ENCODE data around the gene KIRREL3. TPM values are rescaled to one million over a fixed set of nuclear protein-coding genes. Genes with fewer than 3 reads are reported as not detected.

The KIRREL3 gene
- total RNA-seq, 1 experiment from 2014 or later, result 2.2 TPM

DNA sequence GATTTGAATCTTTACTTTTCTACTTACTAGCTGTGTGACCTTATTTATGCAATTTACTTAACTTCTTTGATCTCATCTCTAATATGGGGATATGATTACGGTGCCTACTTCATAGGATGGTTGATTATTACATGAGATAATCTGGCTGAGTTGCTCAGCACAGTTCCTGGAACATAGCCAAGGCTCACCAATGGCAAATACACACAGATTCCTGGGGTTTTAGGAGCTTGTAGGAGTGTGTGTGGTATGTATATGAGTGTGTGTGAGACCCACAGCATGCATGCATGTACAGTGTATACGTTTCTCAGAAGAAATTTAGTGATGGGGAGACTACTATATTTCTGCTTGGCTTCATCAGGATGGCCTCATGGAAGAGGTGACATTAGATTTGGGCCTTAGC lies 256.9 kb downstream of the KIRREL3 start:
- Histone ChIP-seq H3K27ac (no peak overlapping the region), H2AFZ (no peak overlapping the region), H4K20me1 (ENCODE audit: insufficient read depth) (no peaks in the 10 kb centered on the region), H3F3A (ENCODE audit: insufficient read depth, low read depth) (no peaks in the 10 kb centered on the region), H3K4me3 (no peak overlapping the region), H3K36me3 (ENCODE audit: low read depth) (no peaks in the 10 kb centered on the region), H3K27me3 (ENCODE audit: insufficient read depth, low read depth) (peaks cover 61% of the 10 kb centered on the region), H3K4me2 (no peak overlapping the region), H3K9me2 (ENCODE audit: insufficient read depth) (no peaks in the 10 kb centered on the region), H3K79me2 (ENCODE audit: low read depth) (no peaks in the 10 kb centered on the region), H3K4me1 (replicated peaks; ENCODE audit: insufficient read depth) (no peaks in the 10 kb centered on the region), H3K9me3 (ENCODE audit: insufficient read depth, low read depth) (no peaks in the 10 kb centered on the region)
- ChIA-PET POLR2A (ENCODE audit: unreplicated experiment) (no interaction called here), CTCF (no interaction called here)
- no peak for DNase-seq
- TF ChIP-seq, protein P1, sequence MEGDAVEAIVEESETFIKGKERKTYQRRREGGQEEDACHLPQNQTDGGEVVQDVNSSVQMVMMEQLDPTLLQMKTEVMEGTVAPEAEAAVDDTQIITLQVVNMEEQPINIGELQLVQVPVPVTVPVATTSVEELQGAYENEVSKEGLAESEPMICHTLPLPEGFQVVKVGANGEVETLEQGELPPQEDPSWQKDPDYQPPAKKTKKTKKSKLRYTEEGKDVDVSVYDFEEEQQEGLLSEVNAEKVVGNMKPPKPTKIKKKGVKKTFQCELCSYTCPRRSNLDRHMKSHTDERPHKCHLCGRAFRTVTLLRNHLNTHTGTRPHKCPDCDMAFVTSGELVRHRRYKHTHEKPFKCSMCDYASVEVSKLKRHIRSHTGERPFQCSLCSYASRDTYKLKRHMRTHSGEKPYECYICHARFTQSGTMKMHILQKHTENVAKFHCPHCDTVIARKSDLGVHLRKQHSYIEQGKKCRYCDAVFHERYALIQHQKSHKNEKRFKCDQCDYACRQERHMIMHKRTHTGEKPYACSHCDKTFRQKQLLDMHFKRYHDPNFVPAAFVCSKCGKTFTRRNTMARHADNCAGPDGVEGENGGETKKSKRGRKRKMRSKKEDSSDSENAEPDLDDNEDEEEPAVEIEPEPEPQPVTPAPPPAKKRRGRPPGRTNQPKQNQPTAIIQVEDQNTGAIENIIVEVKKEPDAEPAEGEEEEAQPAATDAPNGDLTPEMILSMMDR (conservative IDR thresholded peaks at IDR 0.05), result no peak
- no peak for TF ChIP-seq EZH2 (IDR thresholded peaks at IDR 0.05; ENCODE audit: low read depth)
- intact Hi-C loops (cut with micrococcal nuclease; ENCODE audit: unreplicated experiment), result no loop called here
- no TSS peak for BruUV-seq (replicated peaks)

DNA sequence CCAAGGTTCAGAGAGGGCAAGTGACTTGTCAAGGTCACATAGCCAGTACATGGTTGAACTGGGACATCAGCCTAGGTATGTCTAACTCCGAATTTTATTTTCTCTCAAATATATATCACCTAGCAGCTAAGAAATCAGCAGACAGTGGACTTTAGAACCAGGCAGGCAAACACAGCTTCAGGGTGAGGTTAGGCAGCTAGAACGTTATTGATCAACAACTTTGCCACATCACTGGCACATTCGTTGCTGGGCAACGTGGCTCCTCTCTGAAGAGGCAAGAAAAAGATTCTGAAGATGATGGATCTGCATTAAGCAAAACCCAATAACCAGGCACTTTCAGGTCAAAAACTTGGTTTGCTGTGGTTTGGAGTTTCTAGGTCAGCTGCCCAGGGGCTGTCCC lies 258.0 kb downstream of the KIRREL3 start:
- ChIA-PET POLR2A (ENCODE audit: unreplicated experiment) (no interaction called here), CTCF (no interaction called here)
- intact Hi-C loops (cut with micrococcal nuclease; ENCODE audit: unreplicated experiment), result no loop called here
- Histone ChIP-seq H3K27ac (no peak overlapping the region), H3K4me1 (replicated peaks; ENCODE audit: insufficient read depth) (no peaks in the 10 kb centered on the region), H4K20me1 (ENCODE audit: insufficient read depth) (no peaks in the 10 kb centered on the region), H3K4me2 (no peak overlapping the region), H2AFZ (no peak overlapping the region), H3K9me2 (ENCODE audit: insufficient read depth) (no peaks in the 10 kb centered on the region), H3K9me3 (ENCODE audit: insufficient read depth, low read depth) (no peaks in the 10 kb centered on the region), H3K4me3 (no peak overlapping the region), H3K27me3 (ENCODE audit: insufficient read depth, low read depth) (peaks cover 61% of the 10 kb centered on the region), H3F3A (ENCODE audit: insufficient read depth, low read depth) (no peaks in the 10 kb centered on the region), H3K79me2 (ENCODE audit: low read depth) (no peaks in the 10 kb centered on the region), H3K36me3 (ENCODE audit: low read depth) (no peaks in the 10 kb centered on the region)
- DNase-seq, result no peak
- TF ChIP-seq, protein P1 (conservative IDR thresholded peaks at IDR 0.05), result no peak
- TF ChIP-seq EZH2 (IDR thresholded peaks at IDR 0.05; ENCODE audit: low read depth), result no peak
- no TSS peak for BruUV-seq (replicated peaks)

DNA sequence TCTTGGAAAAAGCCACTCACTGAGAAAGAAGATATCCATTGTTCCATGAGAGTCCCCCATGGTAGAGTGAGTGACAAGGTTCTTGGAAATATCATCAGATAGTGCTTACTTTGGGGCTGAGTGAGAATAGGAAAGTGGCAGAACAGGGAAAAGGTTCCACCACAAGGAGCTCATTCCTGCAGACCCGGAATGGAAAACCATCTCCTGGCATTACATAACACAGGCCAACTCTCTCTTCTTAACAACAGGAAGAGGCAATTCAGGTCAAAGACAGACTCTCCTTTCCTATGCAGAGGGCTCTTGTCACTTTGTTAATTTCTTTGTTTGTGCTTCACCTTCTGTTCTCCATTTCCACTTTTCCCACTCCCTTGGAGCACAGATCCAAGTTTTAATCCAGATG lies 259.7 kb downstream of the KIRREL3 start:
- Histone ChIP-seq H2AFZ (no peak overlapping the region), H3K79me2 (ENCODE audit: low read depth) (no peaks in the 10 kb centered on the region), H3K36me3 (ENCODE audit: low read depth) (no peaks in the 10 kb centered on the region), H3K4me2 (no peak overlapping the region), H3K27me3 (ENCODE audit: insufficient read depth, low read depth) (peaks cover 60% of the 10 kb centered on the region), H3K27ac (no peak overlapping the region), H3F3A (ENCODE audit: insufficient read depth, low read depth) (no peaks in the 10 kb centered on the region), H3K9me2 (ENCODE audit: insufficient read depth) (no peaks in the 10 kb centered on the region), H3K9me3 (ENCODE audit: insufficient read depth, low read depth) (no peaks in the 10 kb centered on the region), H4K20me1 (ENCODE audit: insufficient read depth) (no peaks in the 10 kb centered on the region), H3K4me1 (replicated peaks; ENCODE audit: insufficient read depth) (no peaks in the 10 kb centered on the region), H3K4me3 (no peak overlapping the region)
- intact Hi-C loops (cut with micrococcal nuclease; ENCODE audit: unreplicated experiment), result no loop called here
- CTCF ChIA-PET, result no interaction called here
- POLR2A ChIA-PET (ENCODE audit: unreplicated experiment), result no interaction called here
- TF ChIP-seq, protein P1 (conservative IDR thresholded peaks at IDR 0.05), result no peak
- no peak for TF ChIP-seq EZH2 (IDR thresholded peaks at IDR 0.05; ENCODE audit: low read depth)
- no peak for DNase-seq
- no TSS peak for BruUV-seq (replicated peaks)
